WTC11 (cell line): ENCODE data around the gene PDXP.

Experiments
- AFF4 ChIP-seq: sonication (generic); formaldehyde crosslinking; IDR thresholded peaks from 2 replicates; pipeline ENCODE4 v1.8.1; 2023; ENCODE audit warnings: mild to moderate bottlenecking, missing genetic modification reagents, borderline replicate concordance
- ATF3 ChIP-seq: sonication (generic); formaldehyde crosslinking; conservative IDR thresholded peaks from 2 replicates; pipeline ENCODE4 v1.8.1; 2022; ENCODE audit warnings: mild to moderate bottlenecking, missing genetic modification reagents
- CREB1 ChIP-seq: sonication (generic); formaldehyde crosslinking; IDR thresholded peaks from 2 replicates; pipeline ENCODE4 v1.8.0; 2023; ENCODE audit warnings: mild to moderate bottlenecking, missing genetic modification reagents
- CREM ChIP-seq: sonication (generic); formaldehyde crosslinking; IDR thresholded peaks from 2 replicates; pipeline ENCODE4 v1.8.1; 2022; ENCODE audit warnings: mild to moderate bottlenecking, missing genetic modification reagents, moderate library complexity
- CTCF ChIP-seq: fragments of 200-600 bp; IDR thresholded peaks from 2 replicates; pipeline ENCODE4 v1.8.0; 2022; ENCODE audit warnings: antibody characterized with exemption
- ESRRA ChIP-seq: sonication (generic); formaldehyde crosslinking; IDR thresholded peaks from 2 replicates; pipeline ENCODE4 v1.8.1; 2022; ENCODE audit warnings: mild to moderate bottlenecking, missing genetic modification reagents, borderline replicate concordance
- GABPB1 ChIP-seq: sonication (generic); formaldehyde crosslinking; IDR thresholded peaks from 2 replicates; pipeline ENCODE4 v1.8.1; 2023; ENCODE audit warnings: mild to moderate bottlenecking, missing genetic modification reagents
- JUN ChIP-seq: sonication (generic); formaldehyde crosslinking; IDR thresholded peaks from 2 replicates; pipeline ENCODE4 v1.8.0; 2023; ENCODE audit warnings: mild to moderate bottlenecking, missing genetic modification reagents
- MAX ChIP-seq: sonication (generic); formaldehyde crosslinking; IDR thresholded peaks from 2 replicates; pipeline ENCODE4 v1.8.0; 2022; ENCODE audit warnings: mild to moderate bottlenecking, missing genetic modification reagents
- ZNF232 ChIP-seq: sonication (generic); formaldehyde crosslinking; IDR thresholded peaks from 2 replicates; pipeline ENCODE4 v1.8.0; 2022; ENCODE audit warnings: mild to moderate bottlenecking, missing genetic modification reagents
- ZNF317 ChIP-seq: sonication (generic); formaldehyde crosslinking; IDR thresholded peaks from 2 replicates; pipeline ENCODE4 v1.8.1; 2023; ENCODE audit warnings: low read depth, mild to moderate bottlenecking, moderate library complexity, missing genetic modification reagents, borderline replicate concordance
- ZNF416 ChIP-seq: fragments of 250-450 bp; sonication (Bioruptor Pico); IDR thresholded peaks from 2 replicates; pipeline ENCODE4 v1.9.0; 2021; ENCODE audit warnings: mild to moderate bottlenecking, inconsistent platforms

GRCh38 chr22:37662039-37662438, 3.5 kb downstream of the PDXP start:
- TF ChIP-seq ZNF232 (CRISPR knock-in tag) (no peak), GABPB1 (no peak), CREB1 (CRISPR knock-in tag) (no peak), MAX (CRISPR knock-in tag) (no peak), CTCF (no peak), ZNF416 (no peak), AFF4 (CRISPR knock-in tag) (no peak), ZNF317 (CRISPR knock-in tag) (no peak), ESRRA (CRISPR knock-in tag) (no peak), JUN (CRISPR knock-in tag) (no peak), CREM (CRISPR knock-in tag) (no peak), ATF3 (CRISPR knock-in tag) (no peak)
